HPDE6-E6E7 (cell line): ENCODE results near the gene ANKRD37.

Source experiments
- DNase-seq: peaks from one replicate; pipeline ENCODE4 v3.0.0; 2011; ENCODE audit warnings: missing footprints; ENCODE audit errors: extremely low spot score

Gene ANKRD37

GRCh38 chr4:185421366-185422124 is 24.9 kb downstream of the ANKRD37 start:
- no peak for DNase-seq

GRCh38 chr4:185424905-185425646 is 28.4 kb downstream of the ANKRD37 start:
- no peak for DNase-seq

- DNase-seq, result peak; percentile 87
Measured at GRCh38 chr4:185425647-185426352, 29.2 kb downstream of the ANKRD37 start, which contains the start of gene UFSP2. Gene UFSP2 (minus strand): TSS chr4:185425964. CDS start chr4:185425868, 96 bp downstream.

- DNase-seq, result no peak
Measured at GRCh38 chr4:185426960-185427688, 30.5 kb downstream of the ANKRD37 start.

GRCh38 chr4:185429660-185430059 is 33.0 kb downstream of the ANKRD37 start:
- DNase-seq, result no peak

- DNase-seq, result no peak
Measured at GRCh38 chr4:185435466-185435865, 38.8 kb downstream of the ANKRD37 start.

GRCh38 chr4:185437809-185438208 is 41.2 kb downstream of the ANKRD37 start:
- DNase-seq, result no peak

GRCh38 chr4:185441479-185441878 is 44.8 kb downstream of the ANKRD37 start:
- no peak for DNase-seq

- DNase-seq, result no peak
Measured at GRCh38 chr4:185445209-185445608, 48.6 kb downstream of the ANKRD37 start.
